ENCODE data around the gene LEF1.

Gene LEF1

DNA sequence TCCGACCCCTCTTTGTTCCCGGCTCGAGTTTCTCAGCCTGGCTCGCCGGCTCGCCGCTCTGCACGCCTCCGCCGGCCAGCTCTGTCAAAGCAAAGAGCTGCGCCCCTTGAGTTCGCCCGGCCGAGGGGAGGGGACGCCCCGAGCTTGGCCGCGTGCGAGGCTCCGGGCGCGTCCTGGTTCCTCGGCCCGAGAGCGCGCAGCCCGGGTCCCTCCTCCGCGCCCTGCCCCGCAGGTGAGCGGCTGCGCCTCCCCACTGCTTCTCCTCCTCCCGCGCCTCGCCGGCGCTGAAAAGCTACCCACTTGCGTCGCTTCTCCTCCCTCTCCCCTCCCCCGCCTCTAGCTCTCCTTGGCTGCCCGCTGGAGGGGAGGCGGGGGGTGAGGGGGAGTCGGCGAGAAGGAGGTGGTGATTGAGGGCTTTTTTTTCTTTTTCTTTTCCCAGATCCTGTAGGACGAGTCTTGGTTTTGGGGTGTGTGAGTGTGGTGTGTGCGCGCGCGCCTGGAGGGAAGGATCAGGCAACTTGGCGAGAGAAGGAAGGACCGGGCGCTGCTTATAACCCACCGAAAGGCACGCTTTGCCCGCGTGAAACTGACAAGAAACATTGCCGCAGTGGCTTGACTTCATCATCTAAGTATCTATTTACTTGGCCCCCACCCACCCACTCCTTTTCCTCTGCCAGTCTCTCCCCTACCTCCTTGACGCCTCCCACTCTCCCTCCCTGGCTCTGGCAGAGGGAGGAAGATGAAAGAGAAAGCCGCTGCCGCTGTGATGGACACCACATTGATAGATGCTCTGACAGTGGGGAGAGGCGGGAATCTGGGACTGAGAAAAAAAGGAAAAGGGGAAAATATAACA lies at the start of gene LEF1:
Gene LEF1 (minus strand): TSS at position 262 of the 853 bp plus-strand sequence. CDS start 1,165 bp downstream, outside the sequence.
- DNase-seq = peak; percentile 61

GRCh38 chr4:108216510-108216909 lies 47.8 kb upstream of the LEF1 start:
- no peak for DNase-seq

DNA sequence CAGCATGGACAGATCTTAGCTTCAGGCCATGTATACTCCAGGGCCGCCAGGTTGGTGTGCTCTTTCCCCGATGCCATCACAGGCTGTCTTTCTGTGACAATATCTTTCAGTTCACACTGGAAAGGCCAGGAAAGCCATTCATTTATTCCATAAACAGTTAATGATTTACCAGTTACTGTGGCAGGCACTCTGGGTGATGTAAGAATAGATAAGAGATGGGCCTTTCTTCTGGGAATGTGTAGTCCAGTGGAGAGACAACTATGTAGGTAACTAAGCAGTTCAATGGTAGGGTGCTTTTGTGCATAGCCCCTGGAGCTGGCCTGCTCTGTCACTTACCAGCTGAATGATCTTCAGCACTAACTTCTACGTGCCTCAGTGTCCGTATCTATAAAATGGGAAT lies 46.3 kb upstream of the LEF1 start:
- no peak for DNase-seq

DNA sequence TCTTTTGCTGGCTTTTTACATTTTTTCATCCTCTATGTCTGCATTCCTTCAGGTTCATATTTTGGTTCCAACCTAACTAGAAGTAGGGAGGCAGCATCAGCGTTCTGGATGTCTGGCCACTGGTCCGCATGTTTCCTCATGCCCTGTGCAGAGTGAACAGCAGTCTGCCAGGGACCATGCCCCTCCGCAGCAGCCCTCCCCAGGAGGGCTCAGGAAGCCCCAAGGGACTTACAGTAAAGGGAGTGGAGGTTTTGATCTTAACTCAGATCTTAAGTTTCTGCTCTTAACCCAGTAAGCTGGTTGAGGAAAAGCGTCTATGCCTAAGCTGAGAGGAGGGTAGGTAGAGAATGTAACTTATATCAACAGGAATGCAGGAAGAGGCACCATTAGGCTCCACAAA lies 45.0 kb upstream of the LEF1 start:
- DNase-seq = no peak

DNA sequence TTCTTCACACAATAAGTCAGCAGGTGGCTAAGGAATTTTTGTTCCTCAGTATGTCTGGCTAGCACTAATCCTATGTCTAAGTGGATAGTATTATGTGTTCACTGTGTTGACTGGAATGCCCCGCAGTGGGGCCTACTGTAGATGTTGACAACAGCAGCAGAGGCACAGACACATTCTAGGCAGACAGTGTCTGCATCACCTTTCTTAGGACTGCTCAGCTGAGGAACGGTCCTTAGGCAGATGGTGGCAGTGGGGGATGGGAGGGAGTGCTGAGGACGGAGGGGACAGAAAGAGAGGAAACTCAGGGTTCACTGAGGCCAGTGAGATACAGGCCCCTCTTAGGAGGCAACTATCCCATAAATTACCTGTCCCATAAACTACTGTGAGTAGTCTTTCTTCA lies 44.6 kb upstream of the LEF1 start:
- no peak for DNase-seq

- DNase-seq = no peak
Observed at GRCh38 chr4:108210989-108211835, 42.5 kb upstream of the LEF1 start.

DNA sequence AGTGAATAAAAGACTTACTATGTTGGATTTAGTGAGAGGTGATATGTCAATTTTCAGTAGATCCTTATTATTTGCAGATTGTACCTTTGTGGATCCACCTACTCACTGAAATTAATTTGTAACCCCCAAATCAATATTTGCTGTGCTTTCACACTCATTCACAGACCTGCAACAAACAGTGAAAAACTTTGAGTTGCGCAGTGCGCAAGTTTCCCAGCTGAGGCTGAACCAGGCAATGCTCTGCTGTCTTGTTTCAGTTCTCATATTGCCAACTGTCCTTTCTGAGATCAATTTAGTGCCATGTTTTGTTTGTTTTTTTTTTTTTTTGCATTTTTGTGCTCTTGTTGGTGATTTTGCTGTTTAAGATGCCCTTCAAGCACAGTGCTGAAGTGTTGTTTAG lies 40.8 kb upstream of the LEF1 start:
- no peak for DNase-seq

DNA sequence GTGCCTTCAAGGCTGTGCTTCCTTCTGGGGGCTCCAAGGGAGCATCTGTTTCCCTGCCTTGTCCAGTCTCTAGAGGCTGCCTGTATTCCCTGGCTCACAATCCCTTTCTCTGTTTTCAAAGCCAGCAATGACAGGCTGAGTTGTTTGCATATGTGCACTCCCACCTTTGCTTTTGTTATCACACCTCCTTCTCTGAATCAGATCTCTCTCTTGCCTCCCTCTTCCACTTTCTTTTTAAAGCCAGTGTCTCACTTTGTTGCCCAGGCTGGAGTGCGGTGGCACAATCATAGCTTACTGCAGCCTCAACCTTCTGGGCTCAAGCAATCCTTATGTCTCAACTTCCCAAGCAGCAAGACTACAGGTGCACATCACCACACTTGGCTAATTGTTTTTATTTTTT lies 37.1 kb upstream of the LEF1 start:
- DNase-seq = no peak

- no peak for DNase-seq
Observed at GRCh38 chr4:108204518-108204917, 35.8 kb upstream of the LEF1 start.

DNA sequence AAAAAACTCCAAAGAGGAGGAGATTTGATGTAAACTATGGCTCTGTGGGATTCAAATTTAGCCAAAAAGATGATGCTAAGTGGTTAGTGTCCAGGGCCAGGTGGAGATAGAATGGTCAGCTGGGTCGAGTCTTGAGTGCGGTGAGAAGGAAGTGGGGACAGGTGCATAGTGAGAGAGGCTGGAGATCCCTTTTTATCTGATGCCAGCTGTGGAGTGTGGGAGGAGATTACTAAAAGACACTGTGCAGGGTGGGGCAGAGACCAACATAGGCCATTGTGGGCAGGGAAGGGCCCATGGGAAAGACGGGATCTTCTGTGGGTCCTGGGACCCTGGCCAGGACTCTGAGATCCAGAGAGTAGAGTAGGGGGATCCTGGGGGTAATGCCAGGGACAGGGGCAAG lies 34.6 kb upstream of the LEF1 start:
- no peak for DNase-seq

DNA sequence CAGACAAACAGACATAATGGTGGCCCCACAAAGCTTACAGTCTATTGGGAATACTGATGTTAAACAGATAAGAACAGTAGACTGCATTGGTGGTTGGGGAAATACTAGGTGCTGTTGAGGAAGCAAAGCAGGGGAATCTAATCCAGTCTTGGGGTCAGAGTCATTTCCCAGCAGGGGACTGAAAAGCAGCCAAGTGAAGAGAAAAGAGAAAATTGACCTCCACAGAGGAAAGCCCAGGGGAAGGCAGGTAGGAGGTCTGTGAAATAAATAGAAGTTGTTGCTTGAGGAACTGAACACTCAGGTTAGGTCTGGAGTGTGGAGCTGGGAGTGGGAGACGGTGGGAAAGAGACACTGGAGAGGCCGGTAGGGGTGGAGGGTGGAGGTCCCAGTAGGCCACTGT lies 33.0 kb upstream of the LEF1 start:
- no peak for DNase-seq

DNA sequence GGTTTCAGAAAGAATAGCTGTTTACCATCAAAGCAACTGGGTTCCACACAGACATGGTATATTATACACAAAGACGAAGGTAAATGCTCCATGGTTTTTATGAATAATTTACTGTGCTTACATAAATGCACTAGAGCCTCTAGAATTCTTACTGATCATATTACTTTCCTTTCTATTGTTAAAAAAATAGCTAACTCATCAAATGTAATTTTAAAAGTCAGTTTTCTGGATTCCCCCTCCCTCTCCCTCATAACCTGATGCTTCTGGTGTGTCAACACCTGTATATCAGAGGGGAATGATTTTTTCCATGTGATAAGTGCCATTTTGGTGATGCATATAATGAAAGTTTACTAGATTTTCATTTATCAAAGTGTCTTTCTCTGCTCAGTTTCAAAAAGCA lies 31.1 kb upstream of the LEF1 start:
- DNase-seq = peak; percentile 1

DNA sequence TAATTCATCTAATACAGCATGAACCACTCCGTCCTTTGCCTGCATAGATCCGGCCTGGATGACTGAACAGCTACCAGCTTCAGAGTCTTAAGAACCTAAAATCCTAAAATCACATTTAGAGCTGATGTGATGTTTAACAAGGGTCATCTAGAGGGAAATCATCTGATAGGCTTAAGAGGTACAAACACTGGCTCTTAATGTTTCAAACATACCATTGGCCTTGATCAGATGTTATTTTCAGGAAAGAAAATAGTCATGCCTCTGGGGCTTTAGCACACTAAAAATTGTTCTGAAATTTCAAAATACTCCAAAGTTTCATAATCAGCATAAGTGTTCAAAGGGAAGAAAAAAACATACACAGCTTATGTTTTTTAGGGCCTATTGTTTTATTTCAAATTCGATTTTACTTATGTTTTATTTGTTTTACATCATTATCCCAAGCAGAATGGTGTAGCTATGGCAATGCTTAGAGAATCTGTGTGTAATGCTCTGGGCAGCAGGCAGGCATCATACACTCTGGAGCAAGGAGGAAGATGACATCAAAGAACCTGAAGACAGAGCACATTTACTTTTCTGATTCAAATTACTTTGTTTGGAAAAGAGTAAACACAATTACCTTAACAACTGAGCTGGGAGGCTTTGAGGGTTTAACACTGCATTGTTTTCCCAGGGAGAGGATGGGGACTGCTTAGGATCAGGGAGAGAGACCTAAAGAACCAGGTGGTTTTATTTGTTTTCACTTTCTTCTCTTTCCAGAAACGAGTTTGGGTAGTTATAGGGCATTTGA lies 25.3 kb upstream of the LEF1 start:
- DNase-seq = no peak

DNA sequence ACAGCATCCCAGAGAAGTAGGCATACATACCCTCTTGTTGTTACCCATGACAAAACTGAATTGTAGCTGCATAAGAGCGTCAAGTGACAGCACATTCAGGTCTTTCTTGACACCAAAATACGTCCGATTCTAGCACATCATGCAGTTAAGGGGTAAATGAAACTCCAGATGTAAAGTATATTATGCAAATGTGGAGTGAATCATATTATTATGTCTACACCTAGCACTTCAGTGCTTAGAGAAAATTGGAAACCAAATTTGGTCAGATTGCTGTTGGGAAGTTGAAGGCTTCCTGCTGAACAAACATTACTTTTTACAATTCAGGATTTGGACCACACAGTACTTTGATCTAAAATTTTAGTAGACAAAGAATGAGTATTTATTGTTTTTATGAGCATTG lies 24.2 kb upstream of the LEF1 start:
- DNase-seq = no peak

GRCh38 chr4:108192056-108192455 lies 23.3 kb upstream of the LEF1 start:
- DNase-seq = peak; percentile 55

- DNase-seq = no peak
Observed at GRCh38 chr4:108191269-108191914, 22.7 kb upstream of the LEF1 start.

DNA sequence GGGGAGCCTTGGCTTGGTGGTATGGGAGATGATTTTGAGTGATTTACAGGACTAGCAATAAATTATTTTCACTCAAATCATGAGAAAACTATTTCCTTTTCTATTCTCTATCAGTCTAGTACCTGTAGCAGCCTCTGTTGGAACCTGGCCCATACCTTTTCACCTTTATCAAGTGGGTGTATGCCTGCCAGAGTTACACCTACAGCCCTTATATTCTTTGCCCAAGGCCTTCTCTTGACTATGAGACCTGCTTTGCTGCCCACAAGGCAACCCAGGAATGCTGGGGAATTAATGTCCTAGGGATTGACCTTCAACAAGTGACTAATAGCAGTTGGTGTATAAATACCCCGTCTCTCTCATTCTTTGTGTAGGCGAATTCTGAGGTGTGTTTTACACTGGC lies 20.0 kb upstream of the LEF1 start:
- no peak for DNase-seq

GRCh38 chr4:108185252-108185651 lies 16.5 kb upstream of the LEF1 start:
- no peak for DNase-seq

- no peak for DNase-seq
Observed at GRCh38 chr4:108184453-108185049, 15.8 kb upstream of the LEF1 start.

- no peak for DNase-seq
Observed at GRCh38 chr4:108181704-108182103, 13.0 kb upstream of the LEF1 start.

- no peak for DNase-seq
Observed at GRCh38 chr4:108180513-108180912, 11.8 kb upstream of the LEF1 start.

GRCh38 chr4:108175966-108176365 lies 7.2 kb upstream of the LEF1 start:
- no peak for DNase-seq

Data from DMS79 treated with DMSO at 0.1 percent for 48 hours (cell line).